WTC11 (cell line): ENCODE results near the gene SYTL1. TPM values are rescaled to one million over a fixed set of nuclear protein-coding genes. Genes with fewer than 3 reads are reported as not detected.

Experiments used
- ATAC-seq: fragments of 200-7000 bp; cut with Tn5 transposase; 2 replicates; pipeline ENCODE4 v1.10.0; 2021; ENCODE audit warnings: mild to moderate bottlenecking, moderate library complexity
- CTCF ChIA-PET: fragments of 300-600 bp; sonication (Branson Sonifier 250); formaldehyde crosslinking; loops from one replicate; lab custom pipeline; 2021; ENCODE audit warnings: antibody characterized with exemption; lab: Charles Lee
- POLR2A ChIA-PET: fragments of 350-600 bp; sonication (Branson Sonifier 250); formaldehyde crosslinking; loops from one replicate; lab custom pipeline; 2021; ENCODE audit warnings: antibody characterized with exemption; lab: Charles Lee
- DNase-seq: peaks from one replicate; pipeline ENCODE4 v3.0.0; 2021; ENCODE audit warnings: low spot score
- H3K27ac Mint-ChIP-seq: 2 replicates; pipeline ENCODE4 v1.8.0; 2021; ENCODE audit warnings: mixed read lengths
- H3K27me3 Mint-ChIP-seq: 2 replicates; pipeline ENCODE4 v1.8.0; 2021; ENCODE audit warnings: low read depth, mild to moderate bottlenecking, moderate library complexity, mixed read lengths
- H3K36me3 Mint-ChIP-seq: 2 replicates; pipeline ENCODE4 v1.8.0; 2021; ENCODE audit warnings: mixed read lengths
- H3K4me1 Mint-ChIP-seq: 2 replicates; pipeline ENCODE4 v1.8.0; 2022; ENCODE audit warnings: mixed read lengths
- H3K4me3 Mint-ChIP-seq: 2 replicates; pipeline ENCODE4 v1.8.0; 2021; ENCODE audit warnings: mild to moderate bottlenecking, moderate library complexity, mixed read lengths
- H3K9me3 Mint-ChIP-seq: 2 replicates; pipeline ENCODE4 v1.8.0; 2021; ENCODE audit warnings: mixed read lengths
- AR ChIP-seq: fragments of 250-450 bp; sonication (Bioruptor Pico); IDR thresholded peaks from 2 replicates; pipeline ENCODE4 v1.9.0; 2021; ENCODE audit warnings: mild to moderate bottlenecking
- ATF3 ChIP-seq: sonication (generic); formaldehyde crosslinking; conservative IDR thresholded peaks from 2 replicates; pipeline ENCODE4 v1.8.1; 2022; ENCODE audit warnings: mild to moderate bottlenecking, missing genetic modification reagents
- ATF6 ChIP-seq: sonication (generic); formaldehyde crosslinking; IDR thresholded peaks from 2 replicates; pipeline ENCODE4 v1.8.1; 2023; ENCODE audit warnings: mild to moderate bottlenecking, missing genetic modification reagents
- CDX4 ChIP-seq: fragments of 250-450 bp; sonication (Bioruptor Pico); IDR thresholded peaks from 2 replicates; pipeline ENCODE4 v1.9.0; 2021; ENCODE audit warnings: moderate library complexity, mild to moderate bottlenecking, inconsistent platforms, borderline replicate concordance
- ESRRA ChIP-seq: sonication (generic); formaldehyde crosslinking; IDR thresholded peaks from 2 replicates; pipeline ENCODE4 v1.8.1; 2022; ENCODE audit warnings: mild to moderate bottlenecking, missing genetic modification reagents, borderline replicate concordance
- ETV6 ChIP-seq: sonication (generic); formaldehyde crosslinking; IDR thresholded peaks from 2 replicates; pipeline ENCODE4 v1.8.1; 2022; ENCODE audit warnings: mild to moderate bottlenecking, missing genetic modification reagents
- NFE2L1 ChIP-seq: sonication (generic); formaldehyde crosslinking; IDR thresholded peaks from 2 replicates; pipeline ENCODE4 v1.8.1; 2023; ENCODE audit warnings: missing genetic modification reagents
- NR2C2 ChIP-seq: sonication (generic); formaldehyde crosslinking; IDR thresholded peaks from 2 replicates; pipeline ENCODE4 v1.8.0; 2022; ENCODE audit warnings: mild to moderate bottlenecking, missing genetic modification reagents
- STAT6 ChIP-seq: sonication (generic); formaldehyde crosslinking; conservative IDR thresholded peaks from 2 replicates; pipeline ENCODE4 v1.8.1; 2023; ENCODE audit warnings: mild to moderate bottlenecking, low read depth, missing genetic modification reagents, moderate library complexity
- TCF7 ChIP-seq: sonication (generic); formaldehyde crosslinking; IDR thresholded peaks from 2 replicates; pipeline ENCODE4 v1.8.0; 2022; ENCODE audit warnings: mild to moderate bottlenecking, low read depth, missing genetic modification reagents, moderate library complexity
- ZNF138 ChIP-seq: sonication (generic); formaldehyde crosslinking; conservative IDR thresholded peaks from 2 replicates; pipeline ENCODE4 v1.8.1; 2022; ENCODE audit warnings: mild to moderate bottlenecking, moderate library complexity, missing genetic modification reagents
- ZNF263 ChIP-seq: sonication (generic); formaldehyde crosslinking; IDR thresholded peaks from 2 replicates; pipeline ENCODE4 v1.8.1; 2022; ENCODE audit warnings: low read depth, mild to moderate bottlenecking, moderate library complexity, missing genetic modification reagents
- ZNF532 ChIP-seq: fragments of 250-450 bp; sonication (Bioruptor Pico); IDR thresholded peaks from 2 replicates; pipeline ENCODE4 v1.9.0; 2021; ENCODE audit warnings: mild to moderate bottlenecking, borderline replicate concordance
- total RNA-seq: library from RNA; stranded (reverse); gene quantifications from 3 replicates; pipeline ENCODE4 v1.2.3, GENCODE V29; 2021

The SYTL1 gene
- total RNA-seq, 1 experiment from 2014 or later, result 18.0 TPM

GRCh38 chr1:27346991-27347624, 5.3 kb downstream of the SYTL1 start:
- ATAC-seq (no peak), DNase-seq (no peak)
- Mint-ChIP-seq H3K4me1 (peaks cover 36% of the 10 kb centered on the region), H3K27ac (no peak overlapping the region), H3K36me3 (peaks cover 9% of the 10 kb centered on the region; the same call in 1 of the 2 replicates), H3K27me3 (peaks cover 12% of the 10 kb centered on the region), H3K9me3 (no peaks in the 10 kb centered on the region), H3K4me3 (no peak overlapping the region)
- ChIA-PET POLR2A (no interaction called here), CTCF (interaction anchor here (0.9 to 3.3 kb wide), 3 partner anchors 10 to 50 kb away, joined by 3 to 13 read pairs (median 5); no protein-coding TSS in a partner anchor)
- TF ChIP-seq CDX4 (CRISPR knock-in tag), result no peak
- TF ChIP-seq ATF3 (CRISPR knock-in tag), result no peak
- TF ChIP-seq ATF6 (CRISPR knock-in tag), result no peak
- TF ChIP-seq STAT6 (CRISPR knock-in tag), result no peak
- no peak for TF ChIP-seq AR (CRISPR knock-in tag)

GRCh38 chr1:27348861-27349783, 7.3 kb downstream of the SYTL1 start:
- ChIA-PET CTCF (interaction anchor here (0.6 to 11.0 kb wide), 23 partner anchors 7 to 1544 kb away, joined by 3 to 258 read pairs (median 5); partner anchors contain the start of genes CD164L2, MAP3K6 and SYTL1), POLR2A (interaction anchor here (0.6 to 3.1 kb wide), 7 partner anchors 8 to 1198 kb away, joined by 3 to 29 read pairs (median 5); partner anchors contain the start of genes MAP3K6 and SYTL1)
- peaks cover 12% of the 10 kb centered on the region for H3K27me3 Mint-ChIP-seq
- no peak overlapping the region for H3K27ac Mint-ChIP-seq
- peak; percentile 80 for DNase-seq
- peaks cover 9% of the 10 kb centered on the region; the same call in 1 of the 2 replicates for H3K36me3 Mint-ChIP-seq
- peak; percentile 43 for ATAC-seq
- H3K9me3 Mint-ChIP-seq, result no peaks in the 10 kb centered on the region
- H3K4me1 Mint-ChIP-seq, result peaks cover 18% of the 10 kb centered on the region
- peak overlapping the region; percentile 75 for H3K4me3 Mint-ChIP-seq
- TF ChIP-seq ETV6 (CRISPR knock-in tag), result peak; percentile 40
- peak; percentile 65; the same call in 1 of the 2 replicates for TF ChIP-seq ATF6 (CRISPR knock-in tag)
- TF ChIP-seq TCF7 (CRISPR knock-in tag), result no peak; the same call in 1 of the 2 replicates
- 0 out of 2 replicates have a peak, but pooled peaks have one; percentile 2 for TF ChIP-seq ZNF138 (CRISPR knock-in tag)
- TF ChIP-seq ZNF263, result peak; percentile 60; the same call in 1 of the 2 replicates
- TF ChIP-seq ESRRA (CRISPR knock-in tag), result 0 out of 2 replicates have a peak, but pooled peaks have one; percentile 14
- TF ChIP-seq NR2C2 (CRISPR knock-in tag), result peak; percentile 84
- no peak for TF ChIP-seq NFE2L1 (CRISPR knock-in tag)
- TF ChIP-seq ZNF532, result no peak
